ENCODE measurements around the gene TNFRSF19. TPM values are rescaled to one million over a fixed set of nuclear protein-coding genes. Genes with fewer than 3 reads are reported as not detected.

The TNFRSF19 gene
- total and polyA plus RNA-seq, 12 donors = 17.8 to 49.6 (median 30.6) TPM

DNA sequence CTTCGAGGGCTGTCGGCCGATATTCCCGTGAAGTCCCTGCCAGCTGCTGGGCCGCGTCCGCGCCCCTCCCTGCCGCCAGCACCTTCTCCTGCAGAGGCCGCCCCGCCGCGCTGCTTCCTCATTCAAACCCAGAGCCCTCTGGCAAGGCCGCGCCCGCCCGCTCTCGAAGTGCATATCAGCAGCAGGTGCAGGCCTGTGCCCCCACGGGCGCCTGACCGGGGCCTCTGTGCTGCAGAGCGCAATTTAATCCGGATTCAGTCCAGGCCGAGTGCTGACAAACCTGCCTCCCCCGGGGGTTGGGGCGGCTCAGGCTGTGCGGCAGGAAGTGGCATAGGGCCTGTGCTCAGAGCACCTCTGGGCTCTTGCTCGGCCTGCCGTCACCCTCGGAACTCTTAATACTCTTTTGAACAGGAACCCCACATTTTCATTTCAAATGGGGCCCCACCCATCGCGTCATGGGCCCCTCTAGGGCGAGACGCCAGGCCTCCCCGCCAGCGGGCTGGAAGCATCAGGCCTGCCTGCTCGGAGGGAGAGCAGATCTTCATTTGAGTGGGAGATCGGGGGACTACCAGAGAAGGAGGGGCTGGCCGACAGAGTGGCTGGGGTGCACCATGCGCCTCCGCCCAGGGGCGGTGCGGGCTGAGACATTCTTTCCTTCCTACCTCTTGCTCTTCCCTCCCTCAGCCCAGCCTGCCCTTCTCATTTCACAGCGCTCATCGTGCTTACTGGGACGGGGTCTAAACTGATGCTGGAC, 125.7 kb downstream of the TNFRSF19 start:
- WGBS, 2 donors = 38 to 55% methylated on average over 46 of the region's 46 CpGs
- Histone ChIP-seq H3K4me1 (peaks cover 0 to 25% (median 15%) of the 10 kb centered on the region in 9 donors), H3K4me3 (peak overlapping the region in 8 of 10 donors; percentile 6 to 44 (median 32)), H3K27ac (peak overlapping the region in 8 of 10 donors; percentile 20 to 75 (median 49)), H3K9me3 (no peaks in the 10 kb centered on the region), H3K27me3 (no peaks in the 10 kb centered on the region), H3K36me3 (no peaks in the 10 kb centered on the region)
- intact Hi-C loops (cut with DNase I) = no loop called here
- peak; percentile 55 to 85 (median 68) for ATAC-seq
- peak; percentile 37 to 51 for DNase-seq
- TF ChIP-seq, protein P1, sequence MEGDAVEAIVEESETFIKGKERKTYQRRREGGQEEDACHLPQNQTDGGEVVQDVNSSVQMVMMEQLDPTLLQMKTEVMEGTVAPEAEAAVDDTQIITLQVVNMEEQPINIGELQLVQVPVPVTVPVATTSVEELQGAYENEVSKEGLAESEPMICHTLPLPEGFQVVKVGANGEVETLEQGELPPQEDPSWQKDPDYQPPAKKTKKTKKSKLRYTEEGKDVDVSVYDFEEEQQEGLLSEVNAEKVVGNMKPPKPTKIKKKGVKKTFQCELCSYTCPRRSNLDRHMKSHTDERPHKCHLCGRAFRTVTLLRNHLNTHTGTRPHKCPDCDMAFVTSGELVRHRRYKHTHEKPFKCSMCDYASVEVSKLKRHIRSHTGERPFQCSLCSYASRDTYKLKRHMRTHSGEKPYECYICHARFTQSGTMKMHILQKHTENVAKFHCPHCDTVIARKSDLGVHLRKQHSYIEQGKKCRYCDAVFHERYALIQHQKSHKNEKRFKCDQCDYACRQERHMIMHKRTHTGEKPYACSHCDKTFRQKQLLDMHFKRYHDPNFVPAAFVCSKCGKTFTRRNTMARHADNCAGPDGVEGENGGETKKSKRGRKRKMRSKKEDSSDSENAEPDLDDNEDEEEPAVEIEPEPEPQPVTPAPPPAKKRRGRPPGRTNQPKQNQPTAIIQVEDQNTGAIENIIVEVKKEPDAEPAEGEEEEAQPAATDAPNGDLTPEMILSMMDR (IDR thresholded peaks at IDR 0.05) = peak in 1 of 9 donors; percentile 8

DNA sequence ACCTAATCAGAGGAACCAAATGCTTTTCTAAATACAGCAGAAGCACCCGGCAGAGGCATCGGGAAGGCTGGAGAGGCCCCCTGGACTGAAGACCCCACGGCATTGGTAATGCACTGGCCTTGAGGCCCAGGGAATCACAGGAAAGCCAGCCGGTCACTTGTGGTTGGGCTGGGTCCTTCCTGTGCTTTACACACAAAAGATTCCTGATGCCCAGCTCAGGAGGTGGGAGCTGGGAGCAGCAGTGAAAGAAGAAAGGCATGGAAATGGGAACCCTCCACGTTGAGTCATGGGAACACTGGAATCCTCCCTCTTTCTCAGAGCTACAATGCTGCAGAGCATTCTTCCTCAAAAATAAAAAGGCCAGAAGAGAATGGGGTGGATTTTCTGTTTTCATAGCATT, 126.4 kb downstream of the TNFRSF19 start:
- DNase-seq = no peak
- Histone ChIP-seq H3K27ac (peak overlapping the region in 7 of 10 donors; percentile 16 to 75 (median 47)), H3K27me3 (no peaks in the 10 kb centered on the region), H3K36me3 (no peaks in the 10 kb centered on the region), H3K9me3 (no peaks in the 10 kb centered on the region), H3K4me1 (peaks cover 0 to 25% (median 15%) of the 10 kb centered on the region in 9 donors), H3K4me3 (no peak overlapping the region)
- 61 to 78% methylated on average over 5 of the region's 5 CpGs for WGBS, 2 donors
- intact Hi-C loops (cut with DNase I) = no loop called here
- TF ChIP-seq, protein P1 (IDR thresholded peaks at IDR 0.05) = no peak
- ATAC-seq = peak in 2 of 8 donors; percentile 3 to 15

DNA sequence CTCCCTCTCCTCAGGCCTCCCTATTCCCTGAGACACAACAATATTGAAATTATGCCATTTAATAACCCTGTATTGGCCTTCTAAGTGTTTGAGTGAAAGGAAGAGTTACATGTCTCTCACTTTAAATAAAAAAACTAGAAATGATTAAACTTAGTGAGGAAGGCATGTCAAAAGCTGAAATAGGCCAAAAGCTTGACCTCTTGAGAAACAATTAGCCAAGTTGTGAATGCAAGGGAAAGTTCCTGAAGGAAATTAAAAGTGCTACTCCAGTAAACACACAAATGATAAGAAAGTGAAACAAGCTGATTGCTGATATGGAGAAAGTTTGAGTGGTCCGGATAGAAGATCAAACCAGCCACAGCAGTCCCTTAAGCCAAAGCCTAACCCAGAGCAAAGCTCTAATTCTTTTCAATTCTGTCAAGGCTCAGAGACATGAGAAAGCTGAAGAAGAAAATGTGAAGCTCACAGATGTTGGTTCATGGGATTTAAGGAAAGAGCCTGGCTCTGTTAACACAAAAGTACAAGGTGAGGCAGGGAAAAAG, 127.6 kb downstream of the TNFRSF19 start:
- no peak for ATAC-seq
- intact Hi-C loops (cut with DNase I) = no loop called here
- TF ChIP-seq, protein P1 (IDR thresholded peaks at IDR 0.05) = no peak
- H3K27me3 ChIP-seq = no peaks in the 10 kb centered on the region
- no peaks in the 10 kb centered on the region for H3K36me3 ChIP-seq
- H3K4me3 ChIP-seq = no peak overlapping the region
- no peak for DNase-seq
- H3K27ac ChIP-seq = peak overlapping the region in 4 of 10 donors; percentile 5 to 37 (median 10)
- 50 to 57% methylated on average over 1 of the region's 1 CpG for WGBS, 2 donors
- H3K4me1 ChIP-seq = peaks cover 0 to 37% (median 22%) of the 10 kb centered on the region in 9 donors
- no peaks in the 10 kb centered on the region for H3K9me3 ChIP-seq

DNA sequence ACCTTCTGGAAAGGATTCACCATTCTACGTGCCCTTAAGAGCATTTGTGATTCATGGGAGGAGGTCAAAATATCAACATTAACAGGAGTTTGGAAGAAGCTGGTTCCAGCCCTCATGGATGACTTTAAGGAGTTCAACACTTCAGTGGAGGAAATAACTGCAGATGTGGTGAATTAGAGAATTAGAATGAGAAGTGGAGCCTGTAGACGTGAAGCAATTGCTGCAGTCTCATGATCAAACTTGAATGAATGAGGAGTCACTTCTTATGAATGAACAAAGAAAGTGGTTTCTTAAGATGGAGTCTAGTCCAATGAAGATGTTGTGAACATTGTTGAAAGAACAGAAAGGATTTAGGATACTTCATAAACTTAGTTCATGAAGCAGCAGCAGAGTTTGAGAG, 129.1 kb downstream of the TNFRSF19 start:
- TF ChIP-seq, protein P1 (IDR thresholded peaks at IDR 0.05) = no peak
- Histone ChIP-seq H3K9me3 (no peaks in the 10 kb centered on the region), H3K27me3 (no peaks in the 10 kb centered on the region), H3K27ac (no peak overlapping the region), H3K4me3 (no peak overlapping the region), H3K36me3 (no peaks in the 10 kb centered on the region), H3K4me1 (peaks cover 0 to 47% (median 26%) of the 10 kb centered on the region in 9 donors)
- ATAC-seq = no peak
- no peak for DNase-seq
- WGBS, 2 donors = 91 to 100% methylated on average over 2 of the region's 2 CpGs
- intact Hi-C loops (cut with DNase I) = no loop called here
